Stimulated activated CD4-positive, alpha-beta T cell treated with anti-CD3 and anti-CD28 coated beads, Interleukin-12 subunit alpha, Interleukin-12 subunit beta, amount 100 ng/mL, for 48 hours (primary cell): ENCODE measurements around the gene YTHDF1.

Experiments
- DNase-seq, 3 donors: peaks; one replicate each; pipeline ENCODE4 v3.0.0-alpha.2; 2020; ENCODE audit warnings: low read depth in 2 of 3, low spot score in 1 of 3

The YTHDF1 gene

DNA sequence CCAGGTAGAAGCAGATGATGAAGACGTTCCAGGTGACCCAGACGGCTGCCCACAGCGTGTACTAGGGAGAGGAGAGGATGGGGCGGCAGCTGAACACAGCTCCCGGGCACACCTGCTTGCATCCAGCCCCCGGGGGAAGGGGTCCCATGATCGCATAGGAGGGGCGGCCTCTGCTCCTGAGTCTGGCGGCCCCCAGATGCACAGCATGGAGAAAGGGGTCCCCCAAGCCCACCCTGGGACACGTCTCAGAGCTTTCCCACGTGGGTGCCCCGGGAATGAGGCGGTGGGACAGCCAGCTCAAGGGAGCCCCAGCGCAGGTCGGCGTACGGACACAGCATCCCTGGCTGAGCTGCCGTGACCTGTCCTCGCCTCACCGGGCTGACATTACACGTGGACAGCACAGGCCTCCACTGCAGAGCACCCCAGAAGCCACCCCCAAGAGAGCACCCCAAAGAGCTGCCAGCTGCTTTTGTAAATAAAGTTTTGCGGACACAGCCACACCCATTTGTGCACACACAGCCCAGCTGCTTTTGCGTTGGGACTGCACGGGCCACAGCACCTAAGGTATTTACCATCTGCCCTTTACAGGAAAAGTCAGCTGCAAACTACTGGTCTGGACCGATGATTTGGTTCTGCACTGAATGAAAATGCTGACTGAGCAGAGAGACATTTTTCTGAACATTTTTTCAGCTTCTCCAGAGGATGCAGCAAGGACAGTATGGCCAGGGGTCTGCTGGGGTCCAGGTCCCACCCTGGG lies 33.1 kb upstream of the YTHDF1 start:
- no peak for DNase-seq

DNA sequence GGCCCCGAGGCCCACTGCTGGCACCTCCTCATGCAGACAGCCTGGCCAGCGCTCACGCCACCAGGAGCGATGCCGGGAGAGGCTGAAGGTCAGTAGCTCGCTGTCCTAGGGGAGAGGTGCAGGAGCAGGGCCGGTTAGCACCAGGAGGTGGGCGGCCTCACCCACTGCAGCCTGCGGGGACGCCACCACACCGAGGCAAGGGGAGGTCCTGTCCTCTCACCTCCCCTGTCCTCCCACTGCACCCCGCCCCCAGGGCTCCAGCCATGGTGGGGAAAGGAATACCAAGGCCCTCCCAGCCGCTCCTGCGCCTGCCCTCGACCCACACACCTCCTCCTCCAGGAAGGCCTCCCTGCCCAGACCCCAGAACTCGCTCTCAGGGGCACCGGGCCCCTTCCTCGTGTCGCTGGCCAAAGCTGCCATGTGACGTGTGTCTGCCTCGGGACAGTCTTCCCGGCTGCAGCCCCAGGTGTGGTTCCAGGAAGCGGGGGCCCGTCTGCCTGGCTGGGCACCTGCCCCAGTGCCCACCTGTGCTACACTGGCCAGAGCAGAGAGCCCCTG lies 31.8 kb upstream of the YTHDF1 start:
- no peak for DNase-seq

DNA sequence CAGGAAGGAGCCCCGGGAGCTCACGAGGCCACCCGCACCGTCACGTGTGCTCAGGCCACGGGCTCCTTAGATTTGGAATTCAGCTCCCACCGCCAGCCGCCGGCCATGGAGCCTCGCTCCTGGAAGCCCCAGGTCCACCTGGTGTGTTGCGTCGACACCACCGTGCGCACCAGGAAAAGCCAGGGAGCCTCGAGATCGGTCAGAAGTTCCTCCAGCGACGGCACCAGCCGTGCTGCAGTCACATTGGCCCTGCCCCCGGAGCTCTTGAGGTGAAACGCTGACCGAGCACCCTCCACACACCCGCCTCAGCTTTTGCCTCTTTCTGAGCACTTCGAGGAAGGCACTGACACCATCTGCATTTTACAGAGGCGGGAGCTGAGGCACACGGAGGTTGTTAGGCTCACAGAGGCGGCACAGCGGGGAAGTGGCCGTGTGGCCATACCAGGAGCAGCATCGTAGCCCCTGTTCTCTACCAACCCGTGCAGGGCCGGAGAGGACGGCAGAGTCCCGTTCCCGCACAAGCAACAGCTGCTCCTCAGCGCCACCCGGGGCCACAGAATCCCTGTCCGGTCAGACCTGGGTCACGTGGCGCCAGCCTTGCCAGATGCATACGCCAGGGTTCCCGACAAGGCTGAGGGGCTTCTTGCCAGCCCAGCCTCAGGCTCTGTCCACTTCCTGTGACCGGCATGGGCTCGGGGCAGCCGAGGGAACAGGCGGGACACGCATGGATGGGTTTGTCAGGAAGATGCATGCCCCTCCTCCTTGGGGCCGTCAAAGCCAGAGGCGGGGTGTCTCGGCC lies 30.8 kb upstream of the YTHDF1 start:
- DNase-seq: no peak

DNA sequence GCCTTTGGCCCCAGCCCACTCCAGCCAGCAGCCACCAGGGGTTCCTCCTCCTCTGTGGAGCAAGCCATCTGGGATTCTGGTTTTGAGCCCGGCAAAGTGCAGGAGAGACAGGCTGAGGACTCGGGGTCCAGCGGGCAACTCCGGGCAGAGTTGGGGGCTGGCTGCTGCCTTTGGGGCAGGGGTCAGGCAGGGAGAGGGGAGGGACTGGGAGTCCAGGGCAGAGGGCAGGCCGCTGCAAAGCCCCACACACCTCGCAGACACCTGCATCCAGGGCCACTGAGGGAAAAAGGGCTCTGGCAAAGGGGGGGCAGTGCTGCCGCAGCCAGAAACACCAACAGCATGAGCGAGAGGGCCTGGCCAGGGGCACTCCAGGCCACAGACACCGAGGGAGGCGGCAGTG lies 28.5 kb upstream of the YTHDF1 start:
- DNase-seq: no peak

DNA sequence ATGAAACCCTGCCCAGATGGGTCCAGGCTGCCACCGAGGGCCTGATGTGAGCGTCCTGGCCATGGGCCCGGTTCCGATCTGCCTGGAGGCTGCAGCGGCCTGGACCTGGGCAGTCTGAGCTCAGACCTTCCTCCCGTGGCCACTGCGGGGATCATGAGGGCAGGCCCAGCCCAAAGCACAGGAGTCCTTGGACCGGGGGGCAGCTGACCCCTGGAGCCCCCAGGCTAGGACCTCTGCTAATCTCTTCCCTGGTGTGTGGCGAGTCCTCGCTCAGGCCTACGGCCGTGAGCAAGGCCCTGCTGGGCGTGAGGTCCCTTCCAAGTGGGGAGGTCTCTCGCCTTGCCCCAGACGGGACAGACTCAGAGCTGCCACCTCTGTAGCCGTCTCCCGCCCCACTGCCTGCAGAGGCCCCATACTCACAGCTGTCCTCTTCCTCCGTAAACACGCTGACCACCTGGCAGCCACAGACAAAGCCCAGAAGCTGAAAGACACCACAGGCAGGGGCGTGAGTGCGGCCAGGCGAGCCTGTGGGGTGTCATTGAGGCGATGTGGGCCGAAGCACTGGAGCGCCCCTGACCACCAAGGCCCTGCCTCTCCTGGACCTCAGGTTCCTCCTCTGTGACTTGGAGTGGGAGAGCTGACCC lies 27.8 kb upstream of the YTHDF1 start:
- no peak for DNase-seq

DNA sequence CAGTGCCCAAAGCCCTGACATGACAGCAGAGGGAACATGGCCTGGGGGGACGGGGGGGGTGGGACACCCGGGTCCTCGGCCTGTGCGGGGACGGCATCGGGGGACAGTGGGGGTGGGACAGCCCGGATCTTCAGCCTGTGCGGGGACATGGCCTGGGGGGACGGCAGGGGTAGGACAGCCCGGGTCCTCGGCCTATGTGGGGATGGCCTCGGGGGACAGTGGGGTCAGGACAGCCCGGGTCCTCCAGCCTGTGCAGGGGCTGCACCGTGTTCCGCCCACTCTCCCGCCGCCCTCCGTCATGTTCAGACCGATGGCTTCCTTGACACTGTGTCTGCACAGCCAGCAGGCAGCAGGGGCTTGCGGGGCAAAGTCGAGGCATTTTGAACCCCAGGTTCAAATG lies 26.8 kb upstream of the YTHDF1 start:
- no peak for DNase-seq

DNA sequence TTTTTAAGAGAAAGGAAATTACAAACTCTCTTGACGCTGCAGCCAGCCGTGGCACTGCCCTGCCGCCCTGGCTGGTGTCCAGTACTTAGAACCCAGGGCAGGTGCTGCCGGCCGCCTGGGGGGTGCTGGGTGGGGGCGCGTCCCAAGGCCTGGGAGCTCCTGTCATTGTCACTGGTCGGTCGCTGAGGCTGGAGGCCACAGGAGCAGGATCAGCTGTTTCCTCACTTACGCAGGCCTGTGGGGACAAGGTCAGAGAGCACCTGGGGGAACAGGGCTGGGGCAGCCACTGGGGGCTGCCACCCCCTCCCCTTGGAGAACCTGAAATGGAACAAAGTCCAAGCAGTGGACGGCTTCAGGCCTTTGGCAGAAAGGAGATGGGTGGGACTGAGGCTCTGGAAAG lies 25.3 kb upstream of the YTHDF1 start:
- DNase-seq: no peak

DNA sequence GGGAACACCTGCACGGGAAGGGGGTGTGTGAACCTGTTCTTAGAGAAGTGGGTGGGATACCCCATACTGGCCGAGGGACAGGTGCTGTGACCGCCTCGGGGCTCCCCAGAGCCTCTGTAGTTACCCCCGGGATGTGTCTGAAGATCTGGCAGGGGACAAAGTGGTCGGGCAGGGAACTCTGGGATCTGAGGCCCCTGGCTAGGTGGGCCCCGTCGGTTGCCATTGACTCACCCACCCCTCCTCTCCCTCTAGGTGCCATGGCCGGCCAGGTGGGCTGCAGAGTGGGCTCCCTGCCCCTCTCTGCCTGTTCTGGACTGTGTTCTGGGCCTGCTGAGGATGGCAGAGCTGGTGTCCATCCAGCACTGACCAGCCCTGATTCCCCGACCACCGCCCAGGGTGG lies 24.1 kb upstream of the YTHDF1 start:
- no peak for DNase-seq

DNA sequence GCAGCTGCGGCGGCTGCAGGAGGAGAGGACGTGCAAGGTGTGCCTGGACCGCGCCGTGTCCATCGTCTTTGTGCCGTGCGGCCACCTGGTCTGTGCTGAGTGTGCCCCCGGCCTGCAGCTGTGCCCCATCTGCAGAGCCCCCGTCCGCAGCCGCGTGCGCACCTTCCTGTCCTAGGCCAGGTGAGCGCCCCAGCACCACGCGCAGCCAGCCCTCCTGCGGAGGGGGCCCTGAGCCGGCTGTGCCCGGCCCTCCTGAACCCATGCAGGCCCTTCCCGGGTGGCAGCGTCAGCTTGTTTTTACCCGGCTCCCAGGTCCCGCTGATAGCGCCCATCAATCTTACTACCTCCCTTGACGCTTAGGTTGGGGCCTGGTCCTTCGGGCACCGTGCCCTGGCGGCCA lies 23.5 kb upstream of the YTHDF1 start:
- DNase-seq: no peak

DNA sequence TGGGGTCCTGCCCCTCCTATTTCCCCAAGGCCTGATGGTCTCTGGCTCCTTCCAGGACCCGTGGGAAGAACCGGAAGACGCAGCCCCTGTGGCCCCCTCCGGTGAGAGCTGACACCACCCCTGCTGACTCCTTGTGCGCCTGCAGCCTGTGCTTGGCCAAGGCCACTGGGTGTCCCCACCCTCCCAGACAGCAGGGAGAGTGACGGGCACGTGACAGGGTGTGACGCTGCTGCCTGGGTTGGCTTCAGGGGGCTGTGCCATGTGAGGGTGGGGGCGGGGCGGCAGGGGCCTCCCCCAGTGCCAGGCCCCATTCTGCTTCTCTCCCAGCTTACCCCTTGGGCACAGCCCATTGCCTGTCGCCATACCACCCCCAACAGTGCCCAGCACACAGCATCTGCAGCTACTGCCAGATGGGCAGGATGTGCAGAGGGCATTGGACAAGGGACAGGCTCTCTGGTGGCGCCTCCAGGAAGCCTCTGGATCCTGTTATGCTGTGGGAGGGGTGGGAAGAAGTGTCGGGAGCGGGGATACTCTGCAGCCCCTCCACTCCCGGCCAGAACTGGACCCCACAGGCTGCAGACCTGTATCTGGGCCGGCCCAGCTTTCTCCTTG lies 22.7 kb upstream of the YTHDF1 start:
- DNase-seq: no peak

DNA sequence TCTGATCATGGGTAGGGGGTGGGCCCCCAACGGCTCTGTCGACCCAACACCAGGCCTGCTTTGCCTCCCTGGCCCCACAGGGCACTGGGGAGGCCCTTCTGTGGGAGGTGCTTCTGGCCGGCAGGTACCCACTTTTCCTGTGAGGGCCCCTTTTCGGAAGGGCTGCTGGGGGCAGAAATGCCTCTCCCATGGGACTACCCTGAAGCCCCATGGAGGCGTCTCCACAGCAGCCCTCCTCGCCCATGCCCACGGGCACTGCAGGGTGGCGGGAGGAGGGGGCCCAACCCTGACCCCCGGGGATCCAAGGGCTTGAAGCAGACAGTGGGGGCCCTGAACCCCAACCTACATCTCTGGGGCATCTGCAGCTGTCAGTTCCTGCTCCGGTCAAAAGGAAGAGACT lies 22.1 kb upstream of the YTHDF1 start:
- DNase-seq: no peak

DNA sequence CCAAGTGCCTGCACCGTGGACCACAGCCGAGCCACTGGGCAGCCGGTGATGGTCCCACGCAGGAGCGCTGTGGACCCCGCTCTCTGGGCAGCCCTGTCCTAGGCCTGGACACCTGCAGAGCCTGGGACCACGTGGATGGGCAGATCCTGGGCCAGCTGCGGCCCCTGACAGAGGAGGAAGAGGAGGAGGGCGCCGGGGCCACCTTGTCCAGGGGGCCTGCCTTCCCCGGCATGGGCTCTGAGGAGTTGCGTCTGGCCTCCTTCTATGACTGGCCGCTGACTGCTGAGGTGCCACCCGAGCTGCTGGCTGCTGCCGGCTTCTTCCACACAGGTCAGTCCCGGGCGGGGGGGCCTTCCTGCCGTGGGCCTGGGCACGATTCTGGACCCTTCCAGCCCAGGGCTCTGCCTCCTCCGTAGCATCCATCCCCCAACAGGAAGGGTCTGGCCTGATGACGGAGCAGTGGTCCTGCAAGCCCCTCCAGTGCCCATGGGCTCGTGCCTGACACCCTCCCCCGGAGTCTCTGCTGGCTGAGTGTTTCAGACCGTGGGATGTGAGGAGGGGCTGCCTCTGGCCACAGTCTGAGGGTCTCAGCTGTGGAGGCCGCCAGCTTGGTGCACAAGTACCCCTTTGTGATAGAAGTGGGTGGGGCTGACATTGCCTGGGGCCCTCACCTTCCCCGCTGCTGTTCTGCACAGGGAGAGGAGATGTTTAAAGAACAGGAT lies 20.3 kb upstream of the YTHDF1 start:
- no peak for DNase-seq

DNA sequence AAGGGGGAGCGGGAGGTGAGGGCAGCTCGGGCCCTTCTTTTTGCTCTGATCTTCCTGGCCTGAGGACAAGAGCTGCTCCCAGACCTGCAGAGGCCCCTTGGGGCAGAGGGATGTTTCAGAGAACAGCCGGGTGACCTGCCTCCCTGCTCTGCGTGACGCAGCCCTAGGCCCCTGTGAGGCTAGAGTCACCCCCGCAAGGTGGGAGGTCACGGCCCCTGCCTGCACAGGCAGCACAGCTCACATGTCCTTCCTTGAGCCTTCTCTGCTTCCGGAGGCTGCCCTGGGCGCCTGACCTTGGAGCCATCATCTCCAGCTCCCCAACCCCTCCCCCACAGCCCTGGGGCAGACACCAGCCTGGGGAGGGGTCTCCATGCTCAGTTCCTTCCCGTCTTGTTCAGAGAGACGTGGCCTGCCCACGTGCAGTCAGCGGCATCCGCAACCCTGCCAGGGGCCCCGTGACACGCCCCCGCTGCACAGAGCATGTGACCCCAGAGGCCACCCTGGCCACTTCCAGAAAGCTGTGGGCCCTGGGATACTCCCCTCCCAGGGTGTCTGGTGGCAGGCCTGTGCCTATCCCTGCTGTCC lies 19.6 kb upstream of the YTHDF1 start, which contains the start of gene BIRC7:
Gene BIRC7, plus strand, starts transcription at position 507 of the 585 bp plus-strand sequence. CDS start 192 bp downstream, outside the sequence.
- no peak for DNase-seq

DNA sequence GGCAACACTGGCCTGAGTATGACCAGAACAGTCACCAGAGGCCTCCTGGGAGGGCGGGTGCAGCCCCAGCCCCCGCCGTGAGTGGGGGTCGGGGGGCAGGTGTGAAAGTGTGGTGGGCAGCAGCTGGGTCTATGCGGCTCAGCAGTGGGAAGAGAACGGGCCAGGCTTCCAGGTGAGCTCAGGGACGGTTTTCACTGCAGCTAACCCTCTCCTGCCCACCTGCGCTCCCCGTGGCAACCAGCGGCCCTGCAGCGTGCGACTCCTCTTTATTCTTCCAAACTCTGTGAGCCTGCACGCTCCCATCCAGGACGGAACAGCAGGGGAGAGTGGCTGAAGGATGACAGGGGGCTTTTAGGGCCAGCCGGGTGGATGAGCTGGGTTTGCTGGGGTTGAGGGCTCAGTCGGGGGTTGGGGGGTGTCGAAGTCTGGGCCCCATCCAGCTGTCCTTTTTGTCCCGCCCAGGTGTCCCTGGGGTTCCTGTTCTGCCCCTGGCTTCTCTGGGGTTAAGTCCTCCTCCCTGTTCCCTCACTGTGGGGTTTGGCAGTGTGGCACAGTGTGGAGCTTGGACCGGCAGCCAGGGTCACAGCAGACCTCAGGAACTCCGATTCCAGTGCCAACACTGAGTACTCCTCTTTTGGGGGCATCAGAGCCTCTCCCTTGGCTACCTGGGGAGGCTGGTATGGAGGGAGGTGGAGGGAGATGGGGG lies 18.9 kb upstream of the YTHDF1 start:
- no peak for DNase-seq

DNA sequence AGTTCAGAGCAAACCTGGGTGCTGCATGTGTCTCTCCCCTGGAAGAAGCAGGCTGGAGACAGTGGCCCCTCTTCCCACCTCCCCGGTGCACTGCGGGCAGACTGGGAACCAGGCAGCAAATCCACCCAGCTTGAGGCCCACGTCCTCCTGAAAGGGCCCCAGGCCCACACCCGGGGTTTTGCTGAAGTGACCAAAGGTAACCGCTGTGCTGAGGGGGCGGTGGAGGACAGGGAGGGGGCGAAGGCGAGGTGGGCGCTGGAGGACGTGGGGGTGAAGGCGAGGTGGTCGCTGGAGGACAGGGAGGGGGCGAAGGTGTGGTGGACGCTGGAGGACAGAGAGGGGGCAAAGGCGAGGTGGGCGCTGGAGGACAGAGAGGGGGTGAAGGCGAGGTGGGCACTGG lies 18.0 kb upstream of the YTHDF1 start:
- DNase-seq: no peak

DNA sequence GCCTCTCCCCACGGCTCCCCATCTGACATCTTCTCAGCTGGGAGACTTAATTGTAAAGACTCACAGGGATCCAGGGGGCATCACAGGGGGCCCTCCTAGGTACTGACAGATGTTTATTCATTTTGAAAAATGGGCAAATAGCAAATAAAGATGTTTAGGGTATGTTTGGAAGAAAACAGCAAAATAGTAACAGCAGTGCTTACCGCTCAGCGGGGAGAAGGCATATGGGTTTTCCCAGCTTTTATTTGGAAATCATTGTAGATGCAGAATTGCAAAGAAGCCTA lies 17.1 kb upstream of the YTHDF1 start:
- DNase-seq: no peak

DNA sequence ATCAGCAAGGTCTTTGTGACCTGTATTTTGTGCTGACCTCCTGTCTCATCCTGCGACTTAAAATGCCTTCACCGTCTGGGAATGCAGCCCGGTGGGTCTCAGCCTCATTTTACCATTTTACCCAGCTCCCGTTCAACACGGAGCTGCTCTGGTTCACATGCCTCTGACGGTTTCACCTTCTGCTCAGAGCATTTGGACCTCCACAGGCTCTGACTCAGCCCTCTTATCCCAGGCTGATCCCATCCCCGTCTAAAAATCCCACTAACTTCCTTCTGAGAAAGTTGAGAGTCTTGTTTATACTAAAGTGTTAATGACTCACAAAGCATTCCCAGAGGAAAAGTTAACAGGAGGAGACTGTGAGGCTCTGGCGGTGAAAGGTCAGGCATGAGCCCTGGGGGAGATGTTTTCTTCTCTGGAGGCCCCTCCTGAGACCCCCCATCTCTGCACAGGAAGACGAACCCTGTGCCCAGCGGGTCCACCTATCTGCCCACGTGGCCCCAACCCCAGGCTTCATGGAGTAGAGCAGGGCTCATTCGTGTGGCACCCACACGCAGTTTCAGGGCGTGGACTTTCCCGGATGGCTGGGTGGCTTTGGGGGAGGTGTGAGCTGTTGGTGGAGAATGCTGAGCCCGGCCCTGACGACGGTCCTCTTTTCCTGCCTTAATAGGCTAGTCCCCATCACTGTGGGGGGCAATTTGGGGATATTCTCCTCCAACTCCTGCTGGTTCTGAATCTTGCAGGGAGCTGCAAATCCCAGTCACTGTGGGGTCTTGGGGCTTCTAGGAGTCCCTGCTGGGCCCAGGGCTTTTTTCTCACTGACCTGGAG lies 16.5 kb upstream of the YTHDF1 start:
- DNase-seq: no peak

DNA sequence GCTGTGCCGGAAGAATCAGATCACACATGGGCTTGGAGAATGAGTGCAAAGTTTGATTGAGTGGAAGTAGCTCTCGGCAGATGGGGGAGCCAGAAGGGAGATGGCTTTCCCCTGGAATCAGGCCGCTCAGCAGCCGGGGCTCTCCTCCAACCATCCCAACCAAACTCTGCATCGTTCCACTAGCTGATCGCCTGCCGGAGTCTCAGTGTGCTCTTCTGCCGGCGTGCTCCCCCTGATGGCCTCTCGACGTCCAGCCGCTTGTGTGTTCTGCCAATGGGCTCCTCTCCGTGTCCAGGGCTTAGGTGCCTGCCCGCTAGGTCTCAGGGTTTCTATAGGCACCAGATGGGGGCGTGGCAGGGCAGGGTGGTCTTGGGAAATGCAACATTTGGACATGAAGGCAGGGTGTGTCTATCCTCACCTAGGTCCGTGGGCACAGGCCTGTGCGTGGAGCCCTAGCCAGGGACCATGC lies 14.9 kb upstream of the YTHDF1 start:
- DNase-seq: no peak

DNA sequence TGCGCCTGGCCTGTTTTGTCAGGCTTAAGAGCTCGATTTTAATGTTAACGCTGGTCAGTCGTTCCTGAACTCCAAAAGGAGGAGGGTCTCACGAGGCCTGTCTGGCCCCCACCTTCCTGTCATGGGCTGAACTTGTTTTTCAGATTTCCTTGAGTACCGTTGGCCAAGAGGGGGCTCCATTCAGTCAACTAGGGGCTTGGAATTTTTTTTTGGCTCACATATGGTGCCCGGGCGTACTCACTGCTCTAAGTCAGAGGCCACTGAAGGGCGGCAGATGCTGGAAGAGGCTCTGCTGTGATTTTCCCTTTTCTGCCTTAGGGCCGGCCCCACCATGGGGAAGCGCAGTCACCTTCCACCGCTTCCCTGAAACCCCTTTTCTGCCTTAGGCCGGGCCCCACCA lies 12.9 kb upstream of the YTHDF1 start:
- no peak for DNase-seq
